Gastroesophageal sphincter (tissue), 4 donors: ENCODE results near the gene ATP6V0B. TPM values are rescaled to one million over a fixed set of nuclear protein-coding genes. Genes with fewer than 3 reads are reported as not detected.

Experiments used
- ATAC-seq: fragments of 150-250 bp; one replicate; pipeline ENCODE4 v1.9.1; 2016; ENCODE audit warnings: mild to moderate bottlenecking, moderate library complexity
- H3K27ac ChIP-seq, 4 donors: fragments of 200-600 bp; sonication (generic) in 3 of 4; 1 replicate in 3 of 4; 2 replicates in 1 of 4; pipeline ENCODE4 v1.5.1; 2016 to 2019
- H3K27me3 ChIP-seq: fragments of 200-600 bp; sonication (generic); one replicate; pipeline ENCODE4 v1.5.1; 2019
- H3K36me3 ChIP-seq, 2 donors: fragments of 200-600 bp; sonication (generic); one replicate each; pipeline ENCODE4 v1.5.1; 2019; ENCODE audit warnings: control low read depth in 1 of 2
- H3K4me1 ChIP-seq, 3 donors: fragments of 200-600 bp; sonication (generic); 1 replicate in 2 of 3; 2 replicates in 1 of 3; pipeline ENCODE4 v1.5.1; 2016 to 2019; ENCODE audit warnings: control low read depth in 2 of 3
- H3K4me3 ChIP-seq, 2 donors: fragments of 200-600 bp; sonication (generic); one replicate each; pipeline ENCODE4 v1.5.1; 2019; ENCODE audit warnings: mild to moderate bottlenecking in 1 of 2, moderate library complexity in 1 of 2
- H3K9me3 ChIP-seq, 3 donors: fragments of 200-600 bp; sonication (generic); one replicate each; pipeline ENCODE4 v1.5.1; 2017 to 2019; ENCODE audit warnings: control low read depth in 2 of 3
- CTCF ChIP-seq, 4 experiments: fragments of 200-600 bp in 2 of 4; fragments of 450-650 bp in 2 of 4; sonication (generic) in 1 of 4; IDR thresholded peaks; one replicate each; pipeline ENCODE4 v1.5.1; 2017 to 2019; ENCODE audit warnings: antibody characterized with exemption in 4 of 4, mild to moderate bottlenecking in 2 of 4, moderate library complexity in 2 of 4
- EP300 ChIP-seq: sonication (generic); formaldehyde crosslinking; IDR thresholded peaks from one replicate; pipeline ENCODE4 v1.6.1; 2017; ENCODE audit warnings: antibody characterized with exemption, mild to moderate bottlenecking
- POLR2A ChIP-seq, 2 donors: fragments of 450-650 bp; IDR thresholded peaks; one replicate each; pipeline ENCODE4 v1.6.1; 2017; ENCODE audit warnings: antibody characterized with exemption in 2 of 2, mild to moderate bottlenecking in 2 of 2, moderate library complexity in 1 of 2
- POLR2AphosphoS5 ChIP-seq: sonication (generic); formaldehyde crosslinking; IDR thresholded peaks from one replicate; pipeline ENCODE4 v1.6.1; 2017; ENCODE audit warnings: antibody characterized with exemption
- WGBS, 2 donors: methylation state at CpG; one replicate each; pipeline ENCODE4 v1.1.5; 2018; ENCODE audit warnings: low coverage in 1 of 2; 5-methylcytosine and 5-hydroxymethylcytosine counted together
- total RNA-seq, 4 donors: library from RNA; depleted of rRNA; stranded (reverse); fragments of >200 nt; gene quantifications; one replicate each; pipeline ENCODE4 v1.1.0, GENCODE V29; 2016

Gene ATP6V0B
- total RNA-seq, 4 donors from 2014 or later = 67.9 to 107 (median 89.9) TPM

DNA sequence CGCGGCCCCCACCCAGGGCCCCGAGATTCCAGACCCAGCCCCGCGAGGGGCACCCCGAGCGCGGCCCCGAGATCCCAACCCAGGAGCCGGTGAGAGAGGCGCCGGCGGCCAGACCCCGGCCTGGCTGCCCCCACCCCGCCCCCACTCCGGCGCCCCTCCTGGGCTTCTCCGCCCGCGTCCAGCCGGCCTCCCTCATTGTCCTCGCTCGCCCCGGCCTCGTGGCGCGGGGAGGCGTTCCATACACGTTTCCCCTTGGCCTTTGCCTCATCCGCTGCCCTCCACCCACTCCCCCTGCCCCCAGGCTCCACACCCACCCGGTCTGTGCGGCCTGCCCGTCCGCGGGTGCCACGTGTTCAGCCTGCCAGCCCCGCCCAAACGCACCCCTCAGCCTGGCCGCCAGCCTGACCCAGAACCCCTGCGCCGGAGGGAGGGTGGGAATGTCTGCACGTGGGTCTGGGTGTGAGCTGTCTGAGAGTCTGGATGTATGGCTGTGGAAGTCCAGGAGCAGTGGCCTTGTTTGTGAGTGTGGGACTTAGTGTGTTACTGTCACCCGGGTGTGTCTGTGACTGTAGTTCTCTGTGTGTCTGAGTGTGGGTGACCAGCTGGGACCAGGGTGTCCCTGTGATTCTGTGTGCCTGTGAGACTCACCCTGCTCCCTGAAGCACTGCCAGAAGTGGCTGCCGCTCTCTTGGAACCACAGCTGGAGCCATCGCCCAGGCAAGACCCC, 4.9 kb downstream of the ATP6V0B start:
- no peaks in the 10 kb centered on the region for H3K27me3 ChIP-seq
- H3K9me3 ChIP-seq = no peaks in the 10 kb centered on the region
- H3K36me3 ChIP-seq = peaks cover 0 to 49% of the 10 kb centered on the region in 2 donors
- ATAC-seq = peak; percentile 11
- no peak for TF ChIP-seq CTCF (IDR thresholded peaks at IDR 0.05)
- TF ChIP-seq EP300 = no peak
- TF ChIP-seq POLR2AphosphoS5 = no peak
- H3K27ac ChIP-seq = peak overlapping the region in 3 of 4 donors; percentile 54 to 80 (median 67)
- WGBS, 2 donors = 0% methylated on average over 2 of the region's 45 CpGs; no CpG with 5 or more reads in 1 of the 2 donors
- H3K4me3 ChIP-seq = peak overlapping the region; percentile 77 to 88
- peaks cover 4 to 56% (median 37%) of the 10 kb centered on the region in 3 donors for H3K4me1 ChIP-seq

GRCh38 chr1:43980255-43981134, 5.7 kb downstream of the ATP6V0B start:
- Histone ChIP-seq H3K36me3 (peaks cover 0 to 57% of the 10 kb centered on the region in 2 donors), H3K27ac (peak overlapping the region in 3 of 4 donors; percentile 54 to 80 (median 67)), H3K4me3 (peak overlapping the region in 1 of 2 donors; percentile 88), H3K9me3 (no peaks in the 10 kb centered on the region), H3K4me1 (peaks cover 4 to 54% (median 37%) of the 10 kb centered on the region in 3 donors), H3K27me3 (no peaks in the 10 kb centered on the region)
- no peak for ATAC-seq
- TF ChIP-seq CTCF (IDR thresholded peaks at IDR 0.05) (no peak), POLR2AphosphoS5 (no peak), POLR2A (IDR thresholded peaks at IDR 0.05) (no peak), EP300 (no peak)
- 53 to 72% methylated on average over 3 to 6 of the region's 13 CpGs for WGBS, 2 donors

DNA sequence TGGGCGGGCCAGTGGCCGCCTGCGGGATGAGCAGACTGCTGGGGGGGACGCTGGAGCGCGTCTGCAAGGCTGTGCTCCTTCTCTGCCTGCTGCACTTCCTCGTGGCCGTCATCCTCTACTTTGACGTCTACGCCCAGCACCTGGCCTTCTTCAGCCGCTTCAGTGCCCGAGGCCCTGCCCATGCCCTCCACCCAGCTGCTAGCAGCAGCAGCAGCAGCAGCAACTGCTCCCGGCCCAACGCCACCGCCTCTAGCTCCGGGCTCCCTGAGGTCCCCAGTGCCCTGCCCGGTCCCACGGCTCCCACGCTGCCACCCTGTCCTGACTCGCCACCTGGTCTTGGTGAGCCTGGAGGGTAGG, 6.4 kb downstream of the ATP6V0B start:
- ATAC-seq = no peak

DNA sequence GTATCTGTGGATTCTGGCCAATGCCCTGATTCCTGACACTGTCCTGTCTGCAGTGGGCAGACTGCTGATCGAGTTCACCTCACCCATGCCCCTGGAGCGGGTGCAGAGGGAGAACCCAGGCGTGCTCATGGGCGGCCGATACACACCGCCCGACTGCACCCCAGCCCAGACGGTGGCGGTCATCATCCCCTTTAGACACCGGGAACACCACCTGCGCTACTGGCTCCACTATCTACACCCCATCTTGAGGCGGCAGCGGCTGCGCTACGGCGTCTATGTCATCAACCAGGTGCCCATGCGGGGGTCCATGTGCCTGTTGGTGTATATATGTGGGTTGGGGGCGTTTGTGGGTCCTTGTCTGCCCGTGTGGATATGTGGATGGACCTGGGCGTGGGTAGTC, 6.9 kb downstream of the ATP6V0B start:
- no peak for TF ChIP-seq POLR2A (IDR thresholded peaks at IDR 0.05)
- TF ChIP-seq CTCF (IDR thresholded peaks at IDR 0.05) = no peak

More for the DNA sequence above, 6.4 kb downstream of the ATP6V0B start:
- Histone ChIP-seq H3K4me3 (no peak overlapping the region), H3K36me3 (peaks cover 0 to 62% of the 10 kb centered on the region in 2 donors), H3K27me3 (no peaks in the 10 kb centered on the region), H3K4me1 (peaks cover 4 to 48% (median 30%) of the 10 kb centered on the region in 3 donors), H3K27ac (no peak overlapping the region), H3K9me3 (no peaks in the 10 kb centered on the region)
- WGBS, 2 donors = 86 to 90% methylated on average over 2 to 4 of the region's 20 CpGs
- TF ChIP-seq EP300 = no peak
- no peak for TF ChIP-seq POLR2A (IDR thresholded peaks at IDR 0.05)
- no peak for TF ChIP-seq POLR2AphosphoS5

DNA sequence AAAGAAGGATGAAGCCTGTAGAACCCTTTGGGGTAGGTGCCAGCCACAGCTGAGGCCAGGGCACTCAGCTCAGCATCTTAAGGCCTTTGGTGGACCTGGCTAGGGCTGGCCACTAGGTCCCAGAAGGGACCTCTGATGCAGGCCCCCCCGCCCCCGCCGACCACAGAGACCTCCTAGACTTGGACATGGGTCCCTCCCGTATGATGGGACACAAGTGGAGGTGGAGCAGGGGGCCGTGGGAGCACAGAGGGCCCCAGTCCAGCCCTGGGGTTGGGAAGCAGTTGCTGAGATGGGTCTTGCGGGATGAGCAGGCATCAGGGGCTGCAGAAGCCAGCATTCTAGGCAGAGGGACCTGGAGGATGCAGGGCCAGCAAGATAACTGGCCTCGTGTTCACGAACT, 7.5 kb downstream of the ATP6V0B start:
- TF ChIP-seq POLR2AphosphoS5 = no peak
- TF ChIP-seq POLR2A (IDR thresholded peaks at IDR 0.05) = no peak
- no peak for TF ChIP-seq CTCF (IDR thresholded peaks at IDR 0.05)
- TF ChIP-seq EP300 = no peak
- H3K4me1 ChIP-seq = peaks cover 4 to 37% (median 19%) of the 10 kb centered on the region in 3 donors
- H3K27me3 ChIP-seq = no peaks in the 10 kb centered on the region
- no peak overlapping the region for H3K4me3 ChIP-seq
- no peak for ATAC-seq
- H3K36me3 ChIP-seq = peaks cover 0 to 55% of the 10 kb centered on the region in 2 donors
- H3K27ac ChIP-seq = no peak overlapping the region
- H3K9me3 ChIP-seq = no peaks in the 10 kb centered on the region
- 86% methylated on average over 1 of the region's 8 CpGs; no CpG with 5 or more reads in 1 of the 2 donors for WGBS, 2 donors

More for the DNA sequence above, 6.9 kb downstream of the ATP6V0B start:
- Histone ChIP-seq H3K27ac (no peak overlapping the region), H3K9me3 (no peaks in the 10 kb centered on the region), H3K4me1 (peaks cover 4 to 43% (median 25%) of the 10 kb centered on the region in 3 donors), H3K4me3 (no peak overlapping the region), H3K27me3 (no peaks in the 10 kb centered on the region), H3K36me3 (peaks cover 0 to 61% of the 10 kb centered on the region in 2 donors)
- WGBS, 2 donors = 92 to 97% methylated on average over 2 to 10 of the region's 20 CpGs
- ATAC-seq = no peak
